ENCODE data around the gene KAZN. TPM values are rescaled to one million over a fixed set of nuclear protein-coding genes. Genes with fewer than 3 reads are reported as not detected.

KAZN gene
- total RNA-seq, 2 donors from 2014 or later, result 9.8 to 12.2 TPM

- Histone ChIP-seq H3K4me3 (no peak overlapping the region), H3K4me1 (no peaks in the 10 kb centered on the region), H3K27me3 (no peaks in the 10 kb centered on the region), H3K36me3 (no peaks in the 10 kb centered on the region), H3K9ac (ENCODE audit: low read depth in 2 of 2, low read length in 2 of 2) (no peak overlapping the region), H3K9me3 (no peaks in the 10 kb centered on the region), H3K27ac (no peak overlapping the region)
- no peak for DNase-seq
- TF ChIP-seq CTCF (IDR thresholded peaks at IDR 0.05), result no peak
- intact Hi-C loops (cut with DNase I), result no loop called here
These were observed 508.7 kb downstream of the KAZN start for GRCh38 chr1:15107058-15107687.

- H3K4me3 ChIP-seq, result no peak overlapping the region
- no peak for TF ChIP-seq CTCF (IDR thresholded peaks at IDR 0.05)
- no peaks in the 10 kb centered on the region for H3K4me1 ChIP-seq
- intact Hi-C loops (cut with DNase I), result no loop called here
- no peaks in the 10 kb centered on the region for H3K27me3 ChIP-seq
- DNase-seq, result no peak
- H3K9me3 ChIP-seq, result no peaks in the 10 kb centered on the region
- no peak overlapping the region for H3K27ac ChIP-seq
- H3K9ac ChIP-seq (ENCODE audit: low read depth in 2 of 2, low read length in 2 of 2), result no peak overlapping the region
- no peaks in the 10 kb centered on the region for H3K36me3 ChIP-seq
These were observed 509.4 kb downstream of the KAZN start for GRCh38 chr1:15107911-15108310.

GRCh38 chr1:15110128-15110866, 511.8 kb downstream of the KAZN start:
- intact Hi-C loops (cut with DNase I), result no loop called here
- Histone ChIP-seq H3K27ac (no peak overlapping the region), H3K4me1 (no peaks in the 10 kb centered on the region), H3K9me3 (no peaks in the 10 kb centered on the region), H3K9ac (ENCODE audit: low read depth in 2 of 2, low read length in 2 of 2) (no peak overlapping the region), H3K4me3 (no peak overlapping the region), H3K36me3 (no peaks in the 10 kb centered on the region), H3K27me3 (no peaks in the 10 kb centered on the region)
- TF ChIP-seq CTCF (IDR thresholded peaks at IDR 0.05), result no peak
- no peak for DNase-seq

- TF ChIP-seq CTCF (IDR thresholded peaks at IDR 0.05), result no peak
- no peak overlapping the region for H3K4me3 ChIP-seq
- no peaks in the 10 kb centered on the region for H3K36me3 ChIP-seq
- no peaks in the 10 kb centered on the region for H3K27me3 ChIP-seq
- intact Hi-C loops (cut with DNase I), result no loop called here
- no peaks in the 10 kb centered on the region for H3K9me3 ChIP-seq
- H3K9ac ChIP-seq (ENCODE audit: low read depth in 2 of 2, low read length in 2 of 2), result no peak overlapping the region
- DNase-seq, result no peak
- no peaks in the 10 kb centered on the region for H3K4me1 ChIP-seq
- no peak overlapping the region for H3K27ac ChIP-seq
These were observed 512.4 kb downstream of the KAZN start for GRCh38 chr1:15110867-15111230.

GRCh38 chr1:15113146-15113545, 514.7 kb downstream of the KAZN start:
- H3K4me1 ChIP-seq, result no peaks in the 10 kb centered on the region
- no peaks in the 10 kb centered on the region for H3K36me3 ChIP-seq
- H3K9me3 ChIP-seq, result no peaks in the 10 kb centered on the region
- no peak overlapping the region for H3K27ac ChIP-seq
- intact Hi-C loops (cut with DNase I), result no loop called here
- H3K4me3 ChIP-seq, result no peak overlapping the region
- no peak for TF ChIP-seq CTCF (IDR thresholded peaks at IDR 0.05)
- DNase-seq, result no peak
- H3K27me3 ChIP-seq, result no peaks in the 10 kb centered on the region
- H3K9ac ChIP-seq (ENCODE audit: low read depth in 2 of 2, low read length in 2 of 2), result no peak overlapping the region

All from colonic mucosa (tissue), 4 donors.